Stimulated activated naive CD8-positive, alpha-beta T cell treated with anti-CD3 and anti-CD28 coated beads, Interleukin-15, Interleukin-2, amounts not matched to agents 100 U/mL and 50 U/mL, for 24 hours (primary cell): ENCODE results near the gene PLEKHH1.
"Not testable (repeated sequence)": the region's sequence is repeated elsewhere in the genome, so short reads cannot be mapped to it uniquely, and the experiment has no call there.

Experiments
- ATAC-seq: fragments of 150-1000 bp; cut with Tn5 transposase; one replicate; pipeline ENCODE4 v1.10.0; 2021
- DNase-seq: peaks from one replicate; pipeline ENCODE4 v3.0.0; 2021

Gene PLEKHH1

DNA sequence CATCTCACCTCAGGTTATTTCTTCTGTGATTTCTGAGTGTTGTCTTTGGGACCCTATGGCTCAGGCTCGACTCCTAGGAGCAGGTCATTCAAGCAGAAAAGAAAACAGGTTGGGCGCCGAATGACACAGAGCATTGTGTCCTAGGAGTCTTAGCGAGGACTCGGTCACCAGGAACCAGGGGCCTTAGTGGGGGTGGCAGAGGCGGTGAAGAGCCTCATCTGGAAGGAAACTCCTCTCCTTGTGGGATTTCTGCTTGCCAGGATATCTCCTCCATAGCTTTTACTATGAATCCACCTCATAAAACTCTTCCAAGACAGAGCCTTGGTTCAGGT, 630 bp downstream of the PLEKHH1 start:
- no peak for DNase-seq
- no peak for ATAC-seq

DNA sequence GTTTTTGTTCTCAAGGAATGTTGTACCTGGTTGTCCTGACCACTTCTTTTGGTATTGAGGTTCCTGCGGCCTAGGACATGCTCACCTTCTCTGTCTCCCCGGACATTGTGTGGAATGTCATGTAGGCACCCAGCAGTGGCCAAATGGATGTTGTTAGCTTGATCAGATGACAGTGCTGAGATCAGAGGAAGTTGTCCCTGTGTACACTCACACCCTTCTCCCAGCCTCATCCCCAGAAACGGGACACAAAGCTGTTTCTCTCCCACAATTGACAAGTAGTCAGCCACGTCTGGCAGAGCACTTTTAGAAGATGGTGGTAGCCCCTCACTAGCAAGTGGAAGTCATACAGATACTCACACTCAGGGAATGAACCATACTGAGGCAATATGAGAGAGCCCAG, 3.0 kb downstream of the PLEKHH1 start:
- DNase-seq (no peak), ATAC-seq (no peak)

DNA sequence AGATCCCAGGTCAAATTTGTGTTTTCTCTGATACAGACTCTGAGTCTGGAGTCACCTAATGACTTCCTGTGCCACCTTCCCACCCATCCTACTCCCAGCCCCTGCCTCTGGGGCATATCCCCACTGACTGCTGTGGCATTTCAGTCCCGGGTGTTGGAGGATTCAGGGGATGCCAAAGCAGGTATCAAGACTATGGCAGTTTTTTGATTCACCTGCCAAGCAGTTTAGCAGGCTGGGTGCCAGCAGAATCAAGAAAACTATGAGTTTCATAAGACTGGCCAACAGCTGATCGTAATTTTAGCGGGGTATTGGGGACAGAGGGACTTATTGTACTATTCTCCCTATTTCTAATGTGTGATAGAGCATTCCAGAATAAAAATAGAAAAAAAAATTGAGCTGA, 4.6 kb downstream of the PLEKHH1 start:
- no peak for ATAC-seq
- DNase-seq, result no peak

GRCh38 chr14:67538501-67538900, 5.4 kb downstream of the PLEKHH1 start:
- ATAC-seq, result no peak
- no peak for DNase-seq

- DNase-seq (no peak), ATAC-seq (no peak)
These were observed 6.0 kb downstream of the PLEKHH1 start for GRCh38 chr14:67539116-67539515.

GRCh38 chr14:67541448-67542387, 8.6 kb downstream of the PLEKHH1 start:
- ATAC-seq (peak; percentile 68), DNase-seq (peak; percentile 39)

DNA sequence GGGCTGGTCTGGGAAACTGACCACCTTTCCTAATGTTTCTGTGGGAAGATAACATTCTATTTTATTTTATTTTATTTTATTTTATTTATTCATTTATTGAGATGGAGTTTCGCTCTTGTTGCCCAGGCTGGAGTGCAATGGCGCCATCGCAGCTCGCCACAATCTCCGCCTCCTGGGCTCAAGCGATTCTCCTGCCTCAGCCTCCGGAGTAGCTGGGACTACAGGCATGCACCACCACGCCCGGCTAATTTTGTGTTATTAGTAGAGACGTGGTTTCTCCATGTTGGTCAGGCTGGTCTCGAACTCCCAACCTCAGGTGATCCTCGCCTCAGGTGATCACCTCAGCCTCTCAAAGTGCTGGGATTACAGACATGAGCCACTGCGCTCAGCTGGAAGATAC, 9.5 kb downstream of the PLEKHH1 start:
- DNase-seq, ATAC-seq: not testable (repeated sequence)

- no peak for DNase-seq
- no peak for ATAC-seq
These were observed 11.5 kb downstream of the PLEKHH1 start for GRCh38 chr14:67544590-67544989.

GRCh38 chr14:67547224-67547780, 14.2 kb downstream of the PLEKHH1 start:
- ATAC-seq, result no peak
- DNase-seq, result no peak

DNA sequence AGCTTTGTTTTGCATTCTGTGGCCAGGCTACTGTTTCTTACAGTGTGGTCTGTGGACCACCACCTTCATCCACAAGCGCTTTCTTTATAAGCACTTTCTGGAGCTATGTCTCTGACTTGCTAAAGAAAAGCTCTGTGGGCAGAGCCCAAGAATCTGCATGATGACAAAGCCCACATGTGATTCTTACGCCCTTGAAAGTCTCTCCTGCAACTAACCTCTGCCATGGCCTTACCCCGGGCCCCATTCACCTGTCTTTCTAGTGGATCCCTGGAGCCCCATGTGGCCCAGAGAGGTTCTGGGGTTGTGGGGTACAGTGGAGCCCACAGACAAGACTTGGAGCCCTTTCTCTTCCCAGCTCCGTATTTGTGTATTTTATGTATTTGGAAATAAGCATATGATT, 16.6 kb downstream of the PLEKHH1 start:
- no peak for DNase-seq
- no peak for ATAC-seq

DNA sequence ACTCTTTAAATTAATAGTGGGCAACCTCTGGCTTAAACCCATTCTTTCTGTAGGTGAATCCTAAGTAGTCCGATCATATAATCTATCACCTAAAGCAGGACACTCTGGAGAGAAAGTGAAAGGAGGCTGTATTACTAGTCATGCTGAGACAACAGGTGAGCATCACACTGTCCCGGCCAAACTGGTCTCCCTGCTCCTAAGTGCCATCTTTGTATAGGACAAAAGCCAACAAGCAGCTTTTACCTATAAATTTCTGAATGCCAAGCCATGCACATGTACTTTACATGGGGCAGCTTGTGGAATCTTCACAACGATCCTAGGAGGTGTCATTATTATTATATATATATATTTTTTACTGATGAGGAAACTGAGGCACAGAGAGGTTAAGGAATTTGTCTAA, 18.0 kb downstream of the PLEKHH1 start:
- DNase-seq, result no peak
- no peak for ATAC-seq

DNA sequence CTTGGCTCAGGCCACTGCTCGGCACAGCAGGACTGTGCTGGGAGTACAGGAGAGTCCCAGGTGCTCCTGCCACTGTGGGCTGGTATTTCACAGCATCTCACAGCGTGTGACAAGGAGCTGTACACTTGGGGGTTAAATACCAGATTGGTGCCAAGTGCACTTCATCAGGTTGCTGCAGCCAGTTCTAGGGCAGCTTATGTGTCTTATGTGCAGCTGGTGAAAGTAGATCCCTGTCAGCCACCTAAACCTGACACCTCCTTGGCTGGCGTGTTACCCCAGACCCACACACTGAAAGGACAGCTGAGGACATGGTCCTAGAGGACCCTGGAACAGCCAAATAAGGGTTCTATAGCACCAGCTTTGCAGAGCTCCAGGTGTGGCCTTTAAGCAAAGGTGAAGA, 18.9 kb downstream of the PLEKHH1 start:
- ATAC-seq (no peak), DNase-seq (no peak)

DNA sequence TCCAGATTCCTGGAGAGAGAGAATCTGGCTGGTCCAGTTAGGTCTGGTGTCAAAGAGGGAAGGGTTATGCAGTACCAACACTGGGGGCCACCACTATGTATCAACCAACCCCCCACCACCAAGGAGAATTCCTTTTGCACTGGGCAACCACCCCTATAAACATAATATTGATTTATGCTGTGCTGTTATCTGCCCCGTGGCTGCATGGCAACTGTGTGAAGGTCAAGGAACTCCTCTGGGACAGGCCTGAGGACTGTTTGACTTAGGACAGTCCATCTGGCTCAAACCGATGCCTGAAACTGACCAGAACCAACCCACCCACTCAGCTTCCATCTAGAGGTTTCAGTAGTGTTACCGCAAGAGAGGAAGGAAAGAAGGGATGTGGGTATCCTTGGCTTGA, 20.5 kb downstream of the PLEKHH1 start:
- no peak for DNase-seq
- ATAC-seq, result no peak

- ATAC-seq, result no peak
- DNase-seq, result no peak
These were observed 21.3 kb downstream of the PLEKHH1 start for GRCh38 chr14:67554341-67554740.

- no peak for ATAC-seq
These were observed 22.5 kb downstream of the PLEKHH1 start for GRCh38 chr14:67555518-67556090.

GRCh38 chr14:67556671-67557070, 23.6 kb downstream of the PLEKHH1 start:
- ATAC-seq, result no peak
- DNase-seq, result no peak

More at GRCh38 chr14:67555518-67556090, 22.5 kb downstream of the PLEKHH1 start:
- DNase-seq, result no peak

- no peak for DNase-seq
- ATAC-seq, result peak; percentile 39
These were observed 24.0 kb downstream of the PLEKHH1 start for GRCh38 chr14:67557118-67557517.

DNA sequence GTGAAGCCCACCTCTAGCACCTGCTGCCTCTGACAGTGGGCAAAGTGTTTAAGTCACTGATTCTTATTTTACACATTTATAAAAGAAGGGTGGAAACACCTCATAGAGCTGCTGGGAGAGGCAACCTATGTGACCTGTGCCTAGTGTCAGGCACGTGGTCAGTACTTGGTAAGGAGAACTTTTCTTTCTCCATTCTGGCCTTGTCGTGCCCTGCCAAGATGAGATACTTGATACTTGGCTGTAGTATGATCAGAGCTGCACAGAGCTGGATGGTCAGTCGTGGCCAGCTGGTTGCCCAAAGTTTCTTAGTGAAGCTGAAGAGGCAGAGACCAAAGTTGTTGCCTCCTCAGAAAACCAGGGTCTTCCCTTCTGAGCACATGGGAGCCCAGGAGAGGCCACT, 24.6 kb downstream of the PLEKHH1 start:
- no peak for DNase-seq
- ATAC-seq, result no peak

DNA sequence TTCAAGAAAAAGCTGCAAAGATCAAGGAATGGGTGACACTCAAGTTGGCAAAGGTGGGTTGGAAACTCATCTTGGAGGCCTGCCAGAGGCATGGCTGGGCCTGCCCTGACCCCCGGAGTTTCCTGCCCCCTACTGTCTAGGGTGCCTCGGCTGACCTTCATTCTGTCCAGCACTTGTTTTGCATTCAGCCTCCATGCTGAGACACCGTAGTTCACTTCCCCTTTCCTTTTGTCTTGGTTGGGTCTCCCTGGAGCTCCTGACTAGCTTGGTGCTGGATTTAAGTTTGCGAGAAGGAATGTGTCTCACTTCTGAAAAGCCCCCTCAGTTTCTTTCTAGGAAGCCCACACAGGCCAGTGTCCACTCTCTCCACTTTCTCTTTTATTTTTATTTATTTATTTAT, 26.5 kb downstream of the PLEKHH1 start:
- ATAC-seq (no peak), DNase-seq (no peak)

- DNase-seq, result no peak
- ATAC-seq, result no peak
These were observed 29.1 kb downstream of the PLEKHH1 start for GRCh38 chr14:67562025-67562775.

GRCh38 chr14:67562776-67563150, 29.7 kb downstream of the PLEKHH1 start:
- ATAC-seq (peak; percentile 14), DNase-seq (no peak)

- DNase-seq, result no peak
- no peak for ATAC-seq
These were observed 31.1 kb downstream of the PLEKHH1 start for GRCh38 chr14:67564236-67564635.

DNA sequence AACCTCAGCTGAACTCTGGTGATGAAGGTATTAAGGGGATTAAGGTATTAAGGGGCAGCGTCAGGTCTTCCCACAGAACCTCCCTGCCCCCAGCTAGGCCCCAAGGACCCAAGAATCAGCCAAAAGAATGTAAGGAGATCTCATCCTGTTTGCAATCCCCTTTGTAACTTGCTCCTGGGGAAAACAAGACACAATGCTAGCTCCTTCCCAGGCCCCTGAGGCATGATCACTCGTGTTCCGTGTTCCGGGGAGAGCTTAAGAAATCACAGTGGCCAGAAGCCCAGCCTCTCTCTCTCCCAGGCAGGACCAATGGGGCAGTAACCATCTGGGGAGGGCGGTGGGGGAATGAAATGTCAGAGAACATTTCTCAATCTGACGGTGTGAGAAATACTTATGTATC, 33.8 kb downstream of the PLEKHH1 start:
- no peak for ATAC-seq
- no peak for DNase-seq
